Stimulated activated CD8-positive, alpha-beta memory T cell treated with anti-CD3 and anti-CD28 coated beads, Interleukin-4, amount 100 ng/mL, for 4 hours (primary cell): ENCODE results near the gene MYO7A.

Source experiments
- DNase-seq, 2 donors: peaks; one replicate each; pipeline ENCODE4 v3.0.0-alpha.2; 2020; ENCODE audit warnings: low read depth in 2 of 2, low spot score in 1 of 2

The MYO7A gene

DNA sequence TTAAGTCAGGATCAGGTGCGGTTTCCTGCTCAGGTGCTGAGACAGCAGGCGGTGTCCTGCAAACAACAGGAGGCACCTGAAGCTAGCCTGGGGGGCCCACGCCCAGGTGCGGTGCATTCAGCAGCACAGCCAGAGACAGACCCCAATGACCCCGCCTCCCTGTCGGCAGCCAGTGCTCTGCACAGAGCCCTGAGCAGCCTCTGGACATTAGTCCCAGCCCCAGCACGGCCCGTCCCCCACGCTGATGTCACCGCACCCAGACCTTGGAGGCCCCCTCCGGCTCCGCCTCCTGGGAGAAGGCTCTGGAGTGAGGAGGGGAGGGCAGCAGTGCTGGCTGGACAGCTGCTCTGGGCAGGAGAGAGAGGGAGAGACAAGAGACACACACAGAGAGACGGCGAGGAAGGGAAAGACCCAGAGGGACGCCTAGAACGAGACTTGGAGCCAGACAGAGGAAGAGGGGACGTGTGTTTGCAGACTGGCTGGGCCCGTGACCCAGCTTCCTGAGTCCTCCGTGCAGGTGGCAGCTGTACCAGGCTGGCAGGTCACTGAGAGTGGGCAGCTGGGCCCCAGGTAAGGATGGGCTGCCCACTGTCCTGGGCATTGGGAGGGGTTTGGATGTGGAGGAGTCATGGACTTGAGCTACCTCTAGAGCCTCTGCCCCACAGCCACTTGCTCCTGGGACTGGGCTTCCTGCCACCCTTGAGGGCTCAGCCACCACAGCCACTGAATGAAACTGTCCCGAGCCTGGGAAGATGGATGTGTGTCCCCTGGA lies at the start of gene MYO7A:
TSS of gene MYO7A (plus strand) at position 327 of the 772 bp plus-strand sequence. CDS start 2,389 bp downstream, outside the sequence.
- DNase-seq, result no peak

DNA sequence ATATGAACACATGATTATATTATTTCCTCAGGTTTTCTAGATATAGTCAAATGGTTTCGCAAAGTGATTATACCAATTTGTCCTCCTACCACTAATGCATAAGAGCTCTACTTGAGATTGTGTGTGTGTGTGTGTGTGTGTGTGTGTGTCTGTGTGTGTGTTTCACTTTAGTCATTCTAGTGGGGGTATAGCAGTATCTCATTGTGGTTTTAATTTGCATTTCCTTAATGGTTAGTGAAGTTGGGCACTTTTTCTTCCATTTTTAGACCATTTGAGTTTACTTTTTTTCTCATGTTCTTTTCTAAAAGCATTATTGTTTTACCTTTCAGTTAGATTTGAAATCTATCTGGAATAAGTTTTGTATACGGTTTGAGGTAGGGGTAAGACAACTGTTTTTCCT lies 48.4 kb upstream of the MYO7A start:
- DNase-seq, result no peak

DNA sequence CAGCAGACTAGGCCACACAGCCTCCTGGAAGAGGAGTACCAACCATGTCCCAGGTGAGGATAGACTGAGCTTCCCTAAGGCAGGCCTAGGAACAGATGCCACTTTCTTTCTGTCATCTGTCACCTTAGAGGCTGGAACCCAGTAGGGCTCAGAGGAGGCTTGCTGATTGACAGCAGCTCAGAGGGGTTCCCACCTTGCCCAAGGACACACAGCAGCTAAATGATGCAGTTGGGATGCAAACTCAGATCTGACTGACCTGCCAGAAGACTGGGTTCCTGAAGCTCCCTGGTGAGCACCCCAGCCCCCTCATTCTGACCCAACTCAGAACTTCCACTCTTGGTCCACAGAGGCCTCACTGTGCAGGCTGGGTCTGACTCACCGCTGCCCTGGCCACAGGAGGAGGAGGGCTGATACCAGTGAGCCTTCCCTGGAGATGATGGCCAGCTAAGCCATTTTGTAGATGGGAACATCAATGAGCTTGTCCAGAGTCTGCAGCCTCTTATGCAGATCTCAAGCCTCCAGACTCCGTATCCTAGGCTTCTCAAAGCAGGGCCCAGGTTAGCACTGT lies 47.3 kb upstream of the MYO7A start:
- no peak for DNase-seq

DNA sequence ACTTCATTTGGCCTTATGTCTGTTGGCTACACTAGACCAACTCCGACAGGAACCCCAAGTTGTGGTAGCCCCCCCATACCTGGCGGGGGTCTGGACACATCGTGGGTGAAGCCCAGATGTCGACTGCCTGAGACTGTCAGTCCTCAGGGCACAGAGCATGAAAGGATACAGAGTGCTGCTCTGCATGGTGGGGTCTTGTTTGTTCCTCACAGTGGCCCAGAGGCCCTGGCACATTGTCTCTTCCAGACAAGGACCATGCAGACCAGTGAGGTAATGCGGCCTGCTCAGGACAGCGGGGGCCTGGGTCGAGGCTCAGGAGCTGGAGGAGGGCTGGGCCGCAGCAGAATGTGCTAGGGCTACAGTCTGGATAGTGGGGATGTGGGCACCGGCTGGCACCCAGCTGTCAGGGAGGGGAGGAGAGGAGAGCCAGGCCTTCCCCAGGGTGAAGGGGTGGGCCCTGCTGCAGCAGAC lies 46.6 kb upstream of the MYO7A start:
- DNase-seq, result no peak

DNA sequence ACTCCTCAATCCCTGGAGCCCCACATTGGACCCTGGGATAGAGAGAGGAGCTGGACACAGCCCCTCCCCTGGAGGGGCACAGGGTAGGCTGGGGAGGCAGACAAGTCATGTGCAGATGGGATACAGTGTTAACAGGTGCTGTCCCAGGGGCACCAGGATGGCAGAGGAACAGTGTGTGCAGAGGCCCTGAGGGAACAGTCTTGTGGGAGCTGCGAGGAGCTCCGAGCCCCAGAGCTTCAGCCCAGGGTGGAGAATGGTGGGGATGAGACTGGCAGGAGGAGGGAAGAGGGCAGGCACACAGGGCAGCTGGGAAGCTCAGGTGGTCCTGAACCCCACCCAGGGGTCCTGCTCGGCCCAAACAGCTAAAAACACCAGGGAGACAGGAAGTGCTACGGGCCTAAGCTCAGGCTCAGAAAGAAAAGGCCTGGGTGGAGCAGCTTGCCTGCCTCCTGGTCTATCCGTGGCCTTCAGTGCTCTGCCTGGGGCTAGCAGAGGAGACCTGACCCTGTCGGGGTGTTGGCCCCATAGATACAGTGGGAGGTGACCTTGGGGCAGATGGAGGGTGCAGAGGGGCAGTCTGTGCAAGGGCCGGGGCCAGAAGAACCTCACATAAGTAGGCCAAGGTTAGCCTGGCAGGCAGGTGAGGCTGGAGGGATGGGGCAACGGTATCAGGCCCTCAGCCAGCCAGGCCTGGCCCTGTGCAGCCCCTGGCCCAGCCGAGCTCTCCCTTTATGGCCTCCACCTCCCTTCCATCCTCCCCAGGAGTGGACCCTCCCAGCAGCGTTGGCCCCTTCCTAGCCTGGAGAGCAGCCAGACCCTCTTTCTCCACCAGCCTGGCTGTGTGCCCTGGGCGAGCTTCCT lies 45.8 kb upstream of the MYO7A start:
- DNase-seq, result no peak

GRCh38 chr11:77082838-77083565 lies 45.0 kb upstream of the MYO7A start:
- DNase-seq, result no peak

DNA sequence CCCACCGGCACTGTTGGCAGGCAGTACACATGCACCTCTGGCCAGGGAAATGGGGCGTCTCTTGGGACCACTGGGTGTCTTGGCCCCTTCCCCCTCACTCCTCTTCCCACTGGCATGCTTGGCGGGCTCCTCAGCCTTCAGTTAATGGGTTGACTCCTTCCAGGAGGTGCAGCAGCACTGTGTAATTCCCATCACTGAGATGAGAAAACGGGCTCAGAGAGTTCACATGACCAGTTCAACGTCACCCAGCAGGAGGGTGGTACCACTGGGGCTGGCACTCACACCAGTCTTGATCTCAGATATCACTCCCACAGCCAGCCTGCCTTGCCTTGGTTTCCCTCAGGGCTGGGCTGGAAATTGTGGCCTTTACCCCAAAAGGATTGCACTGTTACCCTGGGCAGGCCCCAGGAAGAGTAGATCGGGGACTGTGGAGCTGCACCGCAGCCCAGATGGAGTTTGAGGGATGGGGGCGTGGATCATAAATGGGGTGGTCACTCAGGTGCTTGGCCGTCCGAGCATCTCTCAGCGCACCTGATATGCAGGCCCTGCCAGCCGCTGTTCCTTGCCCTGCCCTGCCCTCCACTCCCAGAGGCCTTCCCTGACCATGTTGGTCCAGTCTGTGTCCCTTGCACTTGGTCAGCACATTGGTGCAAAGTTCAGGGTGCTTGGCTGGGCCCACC lies 44.3 kb upstream of the MYO7A start:
- no peak for DNase-seq

- DNase-seq, result no peak
These were observed 43.4 kb upstream of the MYO7A start for GRCh38 chr11:77084581-77085191.

DNA sequence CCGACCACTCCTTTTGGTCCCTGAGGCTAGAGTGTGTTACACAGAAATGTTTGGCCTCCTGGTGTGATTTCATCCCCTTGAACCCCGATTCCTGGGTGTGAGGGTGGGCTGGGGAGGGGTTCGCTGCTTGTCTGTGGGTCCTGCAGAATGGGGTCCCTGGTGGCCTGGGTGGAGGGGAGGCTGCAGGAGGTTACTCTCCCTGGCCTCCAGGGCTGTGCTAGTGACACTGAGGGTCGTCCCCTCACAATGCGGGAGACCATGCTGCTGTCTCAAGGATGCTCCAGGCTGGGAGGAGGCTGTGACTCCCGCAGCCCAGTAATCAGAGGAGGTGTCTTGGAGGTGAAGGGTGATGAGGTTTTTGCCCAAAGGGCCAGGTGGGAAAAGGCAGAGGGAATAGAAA lies 42.4 kb upstream of the MYO7A start:
- DNase-seq, result no peak

DNA sequence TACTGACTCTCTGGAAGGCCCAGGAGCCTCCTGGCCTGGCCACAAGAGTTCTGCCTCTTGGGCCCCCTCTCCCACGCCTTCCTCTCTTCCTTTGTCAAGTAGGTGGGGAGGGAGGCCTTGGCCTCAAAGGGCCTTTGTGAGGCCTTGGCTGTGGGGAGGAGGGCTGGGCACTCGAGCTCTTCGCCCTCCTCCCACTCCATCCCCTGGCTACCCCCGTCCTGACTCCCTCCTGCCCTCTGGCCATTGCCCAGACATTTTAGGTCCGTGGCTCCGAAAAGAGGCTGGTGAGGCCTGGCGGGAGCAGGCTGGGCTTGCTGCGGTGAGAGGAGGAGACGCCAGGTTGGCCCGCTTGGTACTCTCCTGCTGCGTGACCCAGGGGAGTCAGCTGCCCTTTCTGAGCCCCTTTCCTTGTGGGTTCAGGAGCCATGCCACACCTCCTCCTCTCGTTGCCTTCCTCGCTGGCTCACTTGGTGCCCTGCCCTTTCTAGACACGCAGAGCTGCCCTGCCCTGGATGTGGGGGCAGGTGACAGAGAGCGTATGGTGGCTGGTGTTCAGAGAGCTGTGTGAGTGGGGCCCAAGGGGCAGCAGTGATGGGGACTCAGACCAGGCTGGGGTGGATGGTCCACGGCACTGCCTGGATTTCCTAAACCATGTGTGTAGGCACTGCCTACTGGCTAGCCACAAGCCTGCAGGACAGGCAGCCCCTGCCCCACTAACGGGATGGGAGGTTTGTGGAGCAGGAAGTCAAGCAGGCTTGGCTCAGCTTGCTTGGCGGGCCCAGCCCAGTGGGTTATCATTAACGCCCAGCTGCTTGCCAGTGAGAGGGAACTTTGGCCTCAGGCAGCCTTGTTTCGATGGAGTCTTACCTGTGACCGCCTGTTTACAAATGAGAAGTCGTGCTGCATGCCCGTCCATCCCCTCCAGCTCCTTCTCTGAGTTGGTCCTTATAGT lies 41.2 kb upstream of the MYO7A start:
- no peak for DNase-seq

GRCh38 chr11:77087723-77088225 lies 40.3 kb upstream of the MYO7A start:
- DNase-seq, result no peak

GRCh38 chr11:77088236-77089003 lies 39.6 kb upstream of the MYO7A start:
- no peak for DNase-seq

- DNase-seq, result no peak
These were observed 39.0 kb upstream of the MYO7A start for GRCh38 chr11:77089004-77089545.

GRCh38 chr11:77090046-77090372 lies 38.0 kb upstream of the MYO7A start:
- DNase-seq, result no peak

- no peak for DNase-seq
These were observed 37.5 kb upstream of the MYO7A start for GRCh38 chr11:77090373-77091111.

DNA sequence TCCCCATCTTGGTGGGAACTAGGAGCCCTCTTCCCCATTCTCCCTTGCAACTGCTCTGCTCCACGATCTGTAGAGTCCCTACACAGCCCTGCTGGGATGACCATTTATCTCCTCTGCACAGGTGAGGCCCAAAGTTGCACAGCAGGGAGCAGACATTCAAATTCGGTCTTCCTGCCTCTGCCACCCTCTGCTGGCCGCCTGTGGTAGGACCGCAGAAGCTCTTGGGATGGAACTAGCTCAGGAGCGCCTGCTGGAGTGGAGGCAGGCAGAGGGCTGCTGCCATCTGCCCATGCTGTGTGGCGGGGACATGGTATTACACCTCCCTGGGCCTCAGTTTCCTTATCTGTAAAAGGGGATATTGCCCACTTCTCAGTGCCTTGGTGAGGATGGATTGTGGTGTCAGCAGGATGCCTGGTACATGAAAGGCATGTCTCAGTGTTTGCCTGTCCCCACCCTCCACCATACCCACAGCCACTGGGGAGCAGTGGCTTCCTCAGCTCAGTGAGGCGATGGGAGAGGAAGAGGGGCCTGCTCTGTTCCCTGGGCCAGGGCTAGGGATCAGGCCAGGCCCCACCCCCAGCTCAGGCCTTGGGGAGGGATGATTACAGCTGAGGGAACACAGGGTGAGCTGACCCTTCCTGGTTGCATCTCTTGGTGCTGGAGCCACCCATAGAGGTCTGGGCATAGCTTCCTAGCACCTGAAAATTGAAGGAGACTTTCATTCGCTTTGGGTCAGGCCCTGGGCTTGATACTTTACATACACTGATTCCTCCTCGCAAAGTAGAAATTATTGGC lies 36.7 kb upstream of the MYO7A start:
- DNase-seq, result peak; percentile 32 to 58
